Psoas muscle (tissue), 8 donors: ENCODE data around the gene HTR3E. TPM values are rescaled to one million over a fixed set of nuclear protein-coding genes. Genes with fewer than 3 reads are reported as not detected.
"Not testable (repeated sequence)": the region's sequence is repeated elsewhere in the genome, so short reads cannot be mapped to it uniquely, and the experiment has no call there.

Experiments used
- ATAC-seq, 4 donors: fragments of 200-7000 bp; cut with Tn5 transposase; one replicate each; pipeline ENCODE4 v1.9.1; 2020; ENCODE audit warnings: moderate library complexity in 3 of 4, mild to moderate bottlenecking in 2 of 4
- DNase-seq, 2 donors: peaks; one replicate each; pipeline ENCODE4 v3.0.0-alpha.2; 2020
- H3K27ac ChIP-seq: fragments of 200-600 bp; one replicate; pipeline ENCODE4 v1.8.0; 2022
- H3K27me3 ChIP-seq, 3 donors: fragments of 200-600 bp in 1 of 3; one replicate each; pipeline versions ENCODE4 v1.6.1 to v1.8.0; 2013 to 2022; ENCODE audit warnings: low read length in 2 of 3, mild to moderate bottlenecking in 2 of 3, moderate library complexity in 1 of 3; ENCODE audit not compliant: insufficient read depth in 3 of 3
- H3K36me3 ChIP-seq, 2 donors: fragments of 200-600 bp in 1 of 2; one replicate each; pipeline versions ENCODE4 v1.6.1 to v1.8.0; 2013 to 2022; ENCODE audit warnings: low read depth in 1 of 2, mild to moderate bottlenecking in 1 of 2, moderate library complexity in 1 of 2; ENCODE audit not compliant: insufficient read depth in 1 of 2
- H3K4me1 ChIP-seq: fragments of 200-600 bp; one replicate; pipeline ENCODE4 v1.8.0; 2022
- H3K4me3 ChIP-seq: fragments of 200-600 bp; one replicate; pipeline ENCODE4 v1.8.0; 2022; ENCODE audit warnings: mild to moderate bottlenecking
- H3K9me3 ChIP-seq: fragments of 200-600 bp; one replicate; pipeline ENCODE4 v1.8.0; 2022
- CTCF ChIP-seq: fragments of 200-600 bp; IDR thresholded peaks from one replicate; pipeline ENCODE4 v1.8.0; 2022; ENCODE audit warnings: antibody characterized with exemption
- WGBS, 3 donors: extraction: QIAGEN DNeasy Blood & Tissue Kit; methylation state at CpG; one replicate each; pipeline versions ENCODE4 v1.1.6 to v1.1.7; 2013; 5-methylcytosine and 5-hydroxymethylcytosine counted together
- intact Hi-C, 2 donors: fragments of 100-400 bp; cut with DNase I; formaldehyde crosslinking; loops; one replicate each; pipeline versions ENCODE4 v1.11.0 to v1.14.2; 2022
- polyA plus RNA-seq, 3 donors: library from polyadenylated mRNA; stranded (reverse); fragments of 200-250 nt; gene quantifications; one replicate each; pipeline ENCODE4 v1.2.3, GENCODE V29; 2013
- total RNA-seq, 4 donors: library from RNA; stranded (reverse); fragmentation: NEBNext Ultra II Directional in 2 of 4; extraction: Animal tissue kit (Norgen Biotek cat#: 25700) in 2 of 4; gene quantifications; one replicate each; pipeline versions ENCODE4 v1.2.1 to v1.2.4, GENCODE V29; 2021 to 2023
- donor health status: healthy with polysubstance abuse.
- donor health status: DM: no; HTN: no; CAD: no; lungs with moderate emphysema.
- donor health status: Bipolar disorder and iron deficiency.
- donor health status: healthy.
- donor health status: DM: yes; HTN: yes; CAD: no.
- donor health status: DM: no; HTN: no; CAD: no.
- donor health status: DM: no; HTN: no; CAD: no.
- donor health status: DM: yes; HTN: yes; CAD: no.

HTR3E gene
- total and polyA plus RNA-seq, 7 donors, result 0.01 TPM; not detected in 6

DNA sequence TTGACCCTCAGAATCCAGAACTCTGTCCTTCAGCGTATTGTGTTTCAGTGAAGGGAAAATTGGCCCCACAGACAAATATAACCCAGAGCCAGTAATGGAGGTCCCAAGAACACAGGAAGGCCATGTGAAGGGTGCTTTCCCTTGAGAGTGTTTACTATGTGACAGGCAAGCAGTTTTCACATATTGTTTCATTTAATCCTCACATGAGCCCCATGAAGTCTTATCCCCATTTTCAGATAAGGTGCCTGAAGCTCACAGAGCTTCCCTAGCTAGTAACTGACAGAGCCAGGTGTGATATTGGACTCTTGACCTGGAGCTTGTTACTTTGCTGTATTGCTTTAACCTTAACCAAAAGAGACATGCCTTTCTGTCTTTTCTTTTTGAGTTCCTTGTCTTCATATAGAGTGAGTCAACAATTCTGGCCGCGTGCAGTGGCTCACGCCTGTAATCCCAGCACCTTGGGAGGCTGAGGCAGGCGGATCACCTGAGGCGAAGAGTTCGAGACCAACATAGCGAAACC lies 48.9 kb downstream of the HTR3E start:
- ATAC-seq (peak in 1 of 4 donors; percentile 7), DNase-seq (no peak)
- H3K27me3 ChIP-seq, result no peaks in the 10 kb centered on the region
- H3K36me3 ChIP-seq, result peaks cover 28 to 62% of the 10 kb centered on the region in 2 donors
- intact Hi-C loops, result loop anchor here in 1 of 2 donors (5.0 to 10.0 kb wide), 2 partner anchors 96 to 251 kb away; no protein-coding TSS in a partner anchor
- 68 to 81% (median 79%) methylated on average over 8 of the region's 8 CpGs for WGBS, 3 donors
- H3K4me1 ChIP-seq, result peaks cover 20% of the 10 kb centered on the region
- H3K27ac ChIP-seq, result peak overlapping the region; percentile 68
- H3K4me3 ChIP-seq, result no peak overlapping the region
- no peak for TF ChIP-seq CTCF
- no peaks in the 10 kb centered on the region for H3K9me3 ChIP-seq

DNA sequence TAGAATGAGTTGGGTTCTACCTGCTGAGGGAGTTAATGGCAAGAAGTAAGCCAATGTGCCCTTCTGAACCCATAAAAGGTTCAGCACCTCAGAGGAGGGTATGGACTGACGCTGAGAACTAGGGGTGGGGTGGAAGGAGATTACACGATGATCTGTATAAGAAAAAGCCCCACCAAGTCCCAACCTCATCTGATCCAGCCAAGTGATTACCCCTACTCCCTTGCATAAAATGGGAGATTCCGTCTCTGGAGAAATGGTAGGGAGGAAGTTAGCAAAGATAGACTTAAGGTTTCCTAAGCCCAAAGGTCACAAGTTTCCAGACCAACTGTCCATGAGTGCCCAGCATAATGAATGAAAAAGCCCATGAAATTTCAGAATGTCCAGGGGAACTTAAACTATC lies 51.2 kb downstream of the HTR3E start:
- 79 to 88% (median 83%) methylated on average over 3 of the region's 3 CpGs for WGBS, 3 donors

DNA sequence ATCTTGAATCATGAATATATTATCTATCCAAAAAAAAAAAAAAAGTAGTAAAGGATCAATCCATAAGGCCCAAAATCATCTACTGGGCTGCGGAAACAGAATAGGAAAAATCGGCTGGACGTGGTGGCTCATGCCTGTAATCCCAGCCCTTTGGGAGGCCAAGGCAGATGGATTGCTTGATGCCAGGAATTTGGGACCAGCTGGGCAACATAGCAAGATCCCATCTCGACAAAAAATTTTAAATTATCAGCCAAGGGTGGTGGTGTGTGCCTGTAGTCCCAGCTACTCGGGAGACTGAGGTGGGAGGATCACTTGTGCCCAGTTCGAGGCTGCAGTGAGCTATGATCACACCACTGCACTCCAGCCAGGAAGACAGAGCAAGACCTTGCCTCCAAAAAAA lies 52.3 kb downstream of the HTR3E start:
- no peak for TF ChIP-seq CTCF
- ATAC-seq (no peak), DNase-seq (no peak)
- peaks cover under 1 to 29% of the 10 kb centered on the region in 2 donors for H3K36me3 ChIP-seq
- no peaks in the 10 kb centered on the region for H3K9me3 ChIP-seq
- no peak overlapping the region for H3K4me3 ChIP-seq
- peaks cover 26% of the 10 kb centered on the region for H3K4me1 ChIP-seq
- no peaks in the 10 kb centered on the region for H3K27me3 ChIP-seq
- 76 to 86% (median 84%) methylated on average over 6 of the region's 6 CpGs for whole genome bisulfite sequencing, 3 donors
- intact Hi-C loops, result loop anchor here in 1 of 2 donors (5.0 to 10.0 kb wide), 2 partner anchors 93 to 254 kb away; no protein-coding TSS in a partner anchor
- H3K27ac ChIP-seq, result no peak overlapping the region

More for the DNA sequence above, 51.2 kb downstream of the HTR3E start:
- peaks cover 20% of the 10 kb centered on the region for H3K4me1 ChIP-seq
- DNase-seq (no peak), ATAC-seq (no peak)
- no peak overlapping the region for H3K4me3 ChIP-seq
- H3K36me3 ChIP-seq, result peaks cover 11 to 39% of the 10 kb centered on the region in 2 donors
- H3K27ac ChIP-seq, result no peak overlapping the region
- H3K9me3 ChIP-seq, result no peaks in the 10 kb centered on the region
- intact Hi-C loops, result loop anchor here in 1 of 2 donors (5.0 to 10.0 kb wide), 2 partner anchors 94 to 253 kb away; no protein-coding TSS in a partner anchor
- no peaks in the 10 kb centered on the region for H3K27me3 ChIP-seq
- TF ChIP-seq CTCF, result no peak

DNA sequence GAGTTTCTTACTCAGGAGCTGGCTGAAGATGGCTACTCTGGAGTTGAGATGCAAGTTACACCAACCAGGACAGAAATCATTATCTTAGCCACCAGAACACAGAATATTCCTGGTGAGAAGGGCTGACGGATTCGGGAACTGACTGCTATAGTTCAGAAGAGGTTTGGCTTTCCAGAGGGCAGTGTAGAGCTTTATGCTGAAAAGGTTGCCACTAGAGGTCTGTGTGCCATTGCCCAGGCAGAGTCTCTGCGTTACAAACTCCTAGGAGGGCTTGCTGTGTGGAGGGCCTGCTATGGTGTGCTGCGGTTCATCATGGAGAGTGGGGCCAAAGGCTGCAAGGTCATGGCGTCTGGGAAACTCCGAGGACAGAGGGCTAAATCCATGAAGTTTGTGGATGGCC lies 52.9 kb downstream of the HTR3E start:
- not testable (repeated sequence) for H3K4me3 ChIP-seq, H3K9me3 ChIP-seq, H3K27ac ChIP-seq, ATAC-seq, H3K27me3 ChIP-seq, DNase-seq
- intact Hi-C loops, result loop anchor here (5.0 to 10.0 kb wide), 3 partner anchors 93 to 255 kb away; partner anchors contain the start of genes ALG3 (in 1 of the 2) and EEF1AKMT4 (in 1 of the 2)
- WGBS, 3 donors, result 70 to 74% (median 72%) methylated on average over 6 of the region's 6 CpGs
- peaks cover 0 to 23% of the 10 kb centered on the region in 2 donors for H3K36me3 ChIP-seq
- H3K4me1 ChIP-seq, result peaks cover 23% of the 10 kb centered on the region

DNA sequence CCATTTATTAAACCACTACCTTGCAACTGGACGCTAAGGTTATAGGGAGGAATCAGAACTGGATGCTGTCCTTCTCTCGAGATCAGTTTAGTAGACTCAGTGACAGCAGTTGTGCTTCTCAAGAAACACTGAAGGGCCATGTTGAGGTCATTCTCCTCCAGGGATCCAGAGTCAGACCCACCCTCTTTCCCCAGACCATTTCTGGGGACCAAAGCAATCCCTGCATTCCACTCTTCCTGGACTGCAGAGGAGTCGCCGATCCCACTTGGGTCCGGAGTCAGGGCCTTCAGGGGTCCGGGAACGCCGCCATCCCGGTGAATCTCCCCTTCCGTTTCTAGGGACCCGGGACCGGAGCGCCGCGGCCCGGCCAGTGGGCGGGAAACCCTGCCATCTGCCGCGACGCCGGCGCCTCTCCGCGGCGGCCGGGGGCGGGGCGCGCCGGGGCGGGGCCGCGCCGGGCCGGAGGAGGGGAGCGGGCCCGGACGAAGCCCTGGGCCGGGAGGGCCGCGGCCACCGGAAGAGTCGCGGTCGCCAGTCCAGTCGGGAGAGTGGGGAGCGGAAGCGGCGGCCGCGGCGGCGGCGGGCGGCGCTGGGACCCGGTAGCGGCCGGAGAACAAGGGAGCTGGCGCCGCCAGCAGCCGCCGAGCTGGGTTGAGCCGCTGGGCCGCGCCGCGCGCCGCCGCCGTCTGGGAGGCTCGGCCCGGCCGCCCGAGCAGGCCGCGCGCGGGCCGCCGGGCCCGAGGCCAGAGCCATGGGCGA lies 58.2 kb downstream of the HTR3E start, which contains the start of gene DVL3:
TSS of gene DVL3 (plus strand) at position 493 of the 759 bp plus-strand sequence. CDS start at position 752, 259 bp downstream.
- no peaks in the 10 kb centered on the region for H3K27me3 ChIP-seq
- H3K4me1 ChIP-seq, result peaks cover 38% of the 10 kb centered on the region
- WGBS, 3 donors, result 0 to 1% (median 1%) methylated on average over 40 to 84 of the region's 84 CpGs
- H3K9me3 ChIP-seq, result no peaks in the 10 kb centered on the region
- no peak for TF ChIP-seq CTCF
- intact Hi-C loops, result loop anchor here (2.0 to 10.0 kb wide), 3 partner anchors 20 to 92 kb away; partner anchors contain the start of genes ALG3 (in 2 of the 2), EEF1AKMT4 (in 2 of the 2) and EIF2B5 (in 1 of the 2)
- ATAC-seq, result peak; percentile 84 to 91 (median 88)
- peak within 1 kb of the TSS; percentile 84 for H3K4me3 ChIP-seq
- peak; percentile 80 to 90 for DNase-seq
- no peaks in the 10 kb centered on the region for H3K36me3 ChIP-seq
- peak within 1 kb of the TSS; percentile 88 for H3K27ac ChIP-seq
